HAP-1 (cell line): ENCODE data around the gene TCOF1.

Source experiments
- DNase-seq, 2 experiments: peaks; one replicate each; pipeline ENCODE4 v3.0.0-alpha.2; 2016 to 2020; ENCODE audit warnings: low spot score in 2 of 2
- H3K27me3 ChIP-seq: fragments of 250-450 bp; sonication (Bioruptor Pico); 2 replicates; pipeline ENCODE4 v1.5.1; 2020; ENCODE audit warnings: low read depth, mild to moderate bottlenecking, moderate library complexity
- H3K36me3 ChIP-seq: fragments of 250-450 bp; sonication (Bioruptor Pico); replicated peaks from 2 replicates; pipeline ENCODE4 v1.5.1; 2020; ENCODE audit warnings: mild to moderate bottlenecking
- H3K4me1 ChIP-seq: fragments of 250-450 bp; sonication (Bioruptor Pico); 2 replicates; pipeline ENCODE4 v1.5.1; 2020; ENCODE audit warnings: mild to moderate bottlenecking
- H3K4me3 ChIP-seq: fragments of 250-450 bp; sonication (Bioruptor Pico); 2 replicates; pipeline ENCODE4 v1.5.1; 2020; ENCODE audit warnings: mild to moderate bottlenecking, moderate library complexity
- H3K9me3 ChIP-seq: fragments of 250-450 bp; sonication (Bioruptor Pico); 2 replicates; pipeline ENCODE4 v1.5.1; 2020; ENCODE audit warnings: mild to moderate bottlenecking, moderate library complexity
- in situ Hi-C: fragments of 300-500 bp; cut with MboI; formaldehyde crosslinking; loops from 3 replicates; pipeline ENCODE4 v1.14.3; 2020; ENCODE audit warnings: low sequenced_read_pairs, inconsistent platforms, mixed read lengths

Gene TCOF1

DNA sequence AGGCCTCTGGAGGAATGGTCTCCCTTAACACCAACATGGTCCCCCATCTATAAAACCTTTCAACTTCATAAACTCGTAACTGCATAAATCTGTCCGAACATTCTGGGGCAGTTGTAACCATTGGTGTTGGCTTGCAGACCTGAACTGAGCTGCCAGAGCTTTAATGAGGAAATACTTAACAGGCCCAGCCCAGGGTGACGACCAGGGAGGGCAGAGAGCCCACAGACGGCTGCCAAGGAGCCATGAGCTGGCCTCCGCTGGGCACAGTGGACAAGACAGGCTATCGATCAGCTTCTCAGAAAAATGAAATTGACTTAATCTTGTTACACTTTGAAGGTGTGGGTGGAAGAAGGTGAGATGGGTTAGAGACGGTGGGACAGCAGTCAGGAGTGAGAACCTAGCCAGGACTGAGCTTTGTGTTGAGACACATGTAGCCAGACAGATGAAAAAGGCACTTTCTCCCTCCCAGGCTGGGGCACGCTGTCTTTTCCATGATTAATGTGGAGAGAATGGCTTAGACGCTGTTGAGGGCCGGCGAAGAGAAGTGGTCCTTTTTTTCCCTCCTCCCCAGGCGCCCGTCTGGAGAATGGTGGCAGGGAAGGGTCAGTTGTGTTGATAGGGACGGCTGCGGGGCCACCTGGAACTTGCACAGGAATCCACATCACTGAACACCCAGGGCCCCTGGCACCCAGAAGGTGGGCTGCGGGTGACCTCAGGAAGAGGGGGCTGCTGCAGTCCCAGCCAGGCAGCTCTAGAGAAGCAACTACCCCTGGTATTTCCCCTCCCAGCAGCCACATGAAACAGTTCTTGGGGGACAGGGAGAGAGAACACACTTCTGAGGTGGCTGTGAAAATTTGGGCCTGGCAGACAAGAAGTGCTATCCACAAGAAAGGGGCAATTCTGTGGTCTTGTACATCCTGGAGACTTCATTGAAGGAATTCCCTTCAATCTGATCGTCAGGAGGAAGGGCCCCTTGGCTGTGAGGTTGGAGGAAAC lies 27.3 kb upstream of the TCOF1 start:
- no peaks in the 10 kb centered on the region for H3K27me3 ChIP-seq
- H3K36me3 ChIP-seq, result no peaks in the 10 kb centered on the region
- no peak overlapping the region for H3K4me3 ChIP-seq
- in situ Hi-C loops, result no loop called here
- no peaks in the 10 kb centered on the region for H3K9me3 ChIP-seq
- peaks cover 7% of the 10 kb centered on the region for H3K4me1 ChIP-seq
- no peak for DNase-seq

DNA sequence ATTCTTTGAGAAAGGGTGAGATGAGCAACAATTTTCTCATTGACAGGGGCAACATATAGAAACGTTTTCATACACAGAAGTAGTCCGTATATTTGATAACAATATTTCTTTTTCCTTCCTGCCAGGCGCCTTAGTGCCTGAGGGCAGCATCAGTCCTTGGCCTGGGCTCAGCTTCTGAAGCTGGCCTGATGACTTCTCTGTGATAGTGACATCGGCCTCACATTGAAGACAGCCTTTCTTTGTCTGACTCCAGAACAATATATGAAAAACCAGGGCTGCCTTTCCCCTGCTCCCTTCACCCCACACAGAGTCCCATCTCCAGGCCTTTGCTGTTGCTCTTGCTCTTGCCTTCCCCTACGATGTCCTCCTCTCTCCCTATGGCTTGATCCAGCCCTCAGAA lies 24.1 kb upstream of the TCOF1 start:
- no peak overlapping the region for H3K4me3 ChIP-seq
- no peak for DNase-seq
- no peaks in the 10 kb centered on the region for H3K36me3 ChIP-seq
- in situ Hi-C loops, result no loop called here
- H3K4me1 ChIP-seq, result no peaks in the 10 kb centered on the region
- no peaks in the 10 kb centered on the region for H3K9me3 ChIP-seq
- H3K27me3 ChIP-seq, result no peaks in the 10 kb centered on the region

DNA sequence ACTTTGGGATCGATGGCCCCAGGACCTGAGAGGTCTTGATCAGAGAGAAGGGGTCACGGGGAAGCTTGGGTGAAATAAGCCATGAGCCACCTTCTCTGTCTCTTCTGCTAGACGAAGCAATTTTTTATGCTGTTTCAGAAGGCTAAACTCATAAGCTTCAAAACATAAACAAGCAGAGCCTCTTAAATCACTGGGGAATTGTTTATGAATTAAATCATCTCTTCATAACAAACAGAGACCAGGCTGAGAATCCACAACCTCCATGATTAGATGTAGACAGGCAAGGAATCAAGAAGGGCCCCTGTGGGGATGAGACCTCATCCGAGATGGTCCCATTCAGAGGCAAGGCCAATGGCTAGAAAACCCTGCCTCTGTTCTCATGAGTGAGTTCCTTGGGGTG lies 21.7 kb upstream of the TCOF1 start:
- H3K36me3 ChIP-seq, result no peaks in the 10 kb centered on the region
- no peaks in the 10 kb centered on the region for H3K4me1 ChIP-seq
- no peak for DNase-seq
- no peak overlapping the region for H3K4me3 ChIP-seq
- H3K9me3 ChIP-seq, result no peaks in the 10 kb centered on the region
- no peaks in the 10 kb centered on the region for H3K27me3 ChIP-seq
- in situ Hi-C loops, result no loop called here

DNA sequence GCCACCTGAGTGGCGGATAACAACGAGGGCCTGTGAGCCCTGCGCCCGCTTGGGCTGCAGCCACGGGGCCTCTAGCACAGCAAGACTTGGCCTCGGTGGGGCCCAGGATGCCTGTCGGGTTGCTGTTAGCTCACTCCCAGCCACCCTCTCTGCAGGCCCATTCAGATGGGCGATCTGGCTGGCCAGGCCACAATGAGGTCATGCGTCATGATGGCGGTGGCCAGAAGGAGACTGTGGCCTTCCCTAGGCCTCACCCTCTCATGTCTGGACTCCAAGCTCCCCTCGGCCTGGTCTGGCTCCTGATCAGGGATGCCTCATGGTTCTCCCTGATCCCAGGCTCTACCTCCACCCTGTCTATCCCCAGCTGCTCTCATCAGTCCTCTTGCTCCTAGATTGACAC lies 19.0 kb upstream of the TCOF1 start:
- Histone ChIP-seq H3K27me3 (no peaks in the 10 kb centered on the region), H3K36me3 (no peaks in the 10 kb centered on the region), H3K9me3 (no peaks in the 10 kb centered on the region), H3K4me1 (no peaks in the 10 kb centered on the region; the same call in 1 of the 2 replicates), H3K4me3 (no peak overlapping the region)
- in situ Hi-C loops, result no loop called here
- no peak for DNase-seq

DNA sequence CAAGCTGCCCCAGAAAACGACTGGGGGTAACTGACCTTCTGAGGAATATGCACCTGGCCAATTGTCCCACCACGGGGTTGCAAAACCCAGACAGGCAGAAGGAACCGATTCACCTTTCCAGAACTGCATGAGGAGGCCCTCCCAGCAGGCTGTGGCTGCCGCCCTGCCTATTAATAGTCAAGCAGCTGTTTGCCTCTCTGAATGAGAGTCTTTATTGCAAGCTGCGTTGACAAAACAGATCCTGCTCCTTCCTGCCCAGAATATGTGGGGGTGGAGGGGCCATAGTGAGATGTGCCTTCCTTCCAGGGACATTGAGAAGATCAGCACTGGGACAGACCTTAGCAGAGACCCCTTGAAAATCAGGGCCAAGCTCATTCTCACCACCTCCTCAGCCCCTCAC lies 18.3 kb upstream of the TCOF1 start:
- in situ Hi-C loops, result no loop called here
- Histone ChIP-seq H3K4me1 (no peaks in the 10 kb centered on the region; the same call in 1 of the 2 replicates), H3K36me3 (no peaks in the 10 kb centered on the region), H3K9me3 (no peaks in the 10 kb centered on the region), H3K27me3 (no peaks in the 10 kb centered on the region), H3K4me3 (no peak overlapping the region)
- DNase-seq, result no peak

DNA sequence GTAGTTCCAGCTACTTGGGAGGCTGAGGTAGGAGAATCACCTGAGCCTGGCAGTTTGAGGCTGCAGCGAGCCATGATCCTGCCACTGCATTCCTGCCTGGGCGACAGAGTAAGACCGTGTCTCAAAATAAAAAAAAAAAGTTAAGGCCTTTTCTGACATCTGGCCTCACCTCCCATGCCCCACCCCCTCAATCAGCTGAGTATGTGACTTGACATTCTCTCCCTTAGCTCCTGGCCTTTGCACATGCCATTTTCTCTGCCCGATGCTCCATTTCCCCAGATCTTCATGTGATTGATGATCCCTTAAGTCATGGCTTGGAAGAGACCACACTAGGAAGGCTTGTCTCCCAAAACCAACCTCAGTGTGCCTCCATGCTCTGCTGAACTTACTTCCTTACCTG lies 17.7 kb upstream of the TCOF1 start:
- Histone ChIP-seq H3K36me3 (no peaks in the 10 kb centered on the region), H3K4me1 (no peaks in the 10 kb centered on the region; the same call in 1 of the 2 replicates), H3K9me3 (no peaks in the 10 kb centered on the region), H3K27me3 (no peaks in the 10 kb centered on the region), H3K4me3 (no peak overlapping the region)
- no peak for DNase-seq
- in situ Hi-C loops, result no loop called here

DNA sequence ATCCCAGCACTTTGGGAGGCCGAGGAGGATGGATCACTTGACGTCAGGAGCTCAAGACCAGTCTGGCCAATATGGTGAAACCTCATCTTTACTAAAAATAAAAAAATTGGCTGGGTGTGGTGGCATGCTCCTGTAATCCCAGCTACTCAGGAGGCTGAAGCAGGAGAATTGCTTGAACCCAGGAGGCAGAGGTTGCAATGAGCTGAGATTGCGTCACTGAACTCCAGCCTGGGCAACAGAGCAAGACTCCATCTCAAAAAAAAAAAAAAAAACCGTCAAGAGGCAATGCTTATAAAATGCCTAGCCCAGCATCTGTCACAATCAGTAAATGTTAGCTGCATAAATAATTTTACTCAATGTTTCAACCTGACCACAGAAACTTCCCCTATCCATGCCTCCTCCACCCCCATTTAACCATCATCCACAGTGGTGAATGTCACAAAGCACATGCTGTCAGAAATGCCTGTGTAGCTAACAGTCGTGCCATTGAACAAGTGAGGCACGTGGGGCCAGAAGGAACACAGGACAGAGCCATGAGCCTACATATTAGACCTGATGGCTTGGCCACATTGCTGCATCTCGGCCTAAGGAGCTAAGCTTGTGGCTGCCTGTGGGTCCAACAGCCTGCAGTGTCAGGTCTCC lies 16.8 kb upstream of the TCOF1 start:
- Histone ChIP-seq H3K4me1 (no peaks in the 10 kb centered on the region; the same call in 1 of the 2 replicates), H3K36me3 (no peaks in the 10 kb centered on the region), H3K27me3 (no peaks in the 10 kb centered on the region), H3K4me3 (no peak overlapping the region), H3K9me3 (no peaks in the 10 kb centered on the region)
- in situ Hi-C loops, result no loop called here
- DNase-seq, result no peak

DNA sequence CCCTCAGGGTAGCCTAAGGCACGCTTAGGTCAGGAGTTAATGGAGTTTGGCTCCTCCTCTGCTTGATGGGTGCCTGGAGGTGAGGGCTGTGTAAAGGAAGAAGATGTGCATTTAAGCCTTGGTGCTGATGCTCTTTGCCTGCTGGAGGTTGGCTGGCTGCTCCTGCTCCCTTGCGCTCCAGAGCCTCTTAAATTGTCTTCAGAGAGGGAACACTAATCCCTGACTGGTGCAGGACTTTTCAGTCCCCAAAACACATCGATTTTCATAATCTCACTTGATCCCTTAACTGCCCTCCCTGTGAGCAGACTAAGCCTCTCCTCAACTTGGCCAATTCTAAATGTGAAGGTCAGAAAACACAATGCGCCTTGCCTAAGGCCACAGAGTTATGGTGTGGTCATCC lies 16.2 kb upstream of the TCOF1 start:
- no peaks in the 10 kb centered on the region for H3K27me3 ChIP-seq
- no peaks in the 10 kb centered on the region for H3K9me3 ChIP-seq
- no peaks in the 10 kb centered on the region; the same call in 1 of the 2 replicates for H3K4me1 ChIP-seq
- DNase-seq, result no peak
- H3K36me3 ChIP-seq, result no peaks in the 10 kb centered on the region
- in situ Hi-C loops, result no loop called here
- H3K4me3 ChIP-seq, result no peak overlapping the region

DNA sequence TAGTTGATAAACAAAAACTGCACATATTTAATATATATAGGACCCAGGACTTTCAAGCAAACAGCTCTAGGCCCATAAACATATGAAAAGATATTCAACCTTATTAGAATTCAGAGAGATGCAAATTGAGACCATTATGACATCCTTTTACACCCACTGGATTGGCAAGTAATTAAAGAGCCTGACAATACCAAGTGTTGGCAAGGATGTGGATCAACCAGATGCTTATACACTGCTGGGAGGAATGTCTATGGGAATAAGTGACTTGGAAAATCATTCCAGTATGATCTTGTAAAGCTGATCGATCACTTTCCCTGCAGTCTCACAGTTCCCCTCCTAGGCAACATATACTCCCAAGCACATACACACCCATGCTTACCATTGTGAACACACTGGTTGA lies 15.5 kb upstream of the TCOF1 start:
- H3K9me3 ChIP-seq, result no peaks in the 10 kb centered on the region
- no peaks in the 10 kb centered on the region for H3K36me3 ChIP-seq
- in situ Hi-C loops, result no loop called here
- H3K27me3 ChIP-seq, result no peaks in the 10 kb centered on the region
- peaks cover 5% of the 10 kb centered on the region for H3K4me1 ChIP-seq
- H3K4me3 ChIP-seq, result no peak overlapping the region
- DNase-seq, result no peak

DNA sequence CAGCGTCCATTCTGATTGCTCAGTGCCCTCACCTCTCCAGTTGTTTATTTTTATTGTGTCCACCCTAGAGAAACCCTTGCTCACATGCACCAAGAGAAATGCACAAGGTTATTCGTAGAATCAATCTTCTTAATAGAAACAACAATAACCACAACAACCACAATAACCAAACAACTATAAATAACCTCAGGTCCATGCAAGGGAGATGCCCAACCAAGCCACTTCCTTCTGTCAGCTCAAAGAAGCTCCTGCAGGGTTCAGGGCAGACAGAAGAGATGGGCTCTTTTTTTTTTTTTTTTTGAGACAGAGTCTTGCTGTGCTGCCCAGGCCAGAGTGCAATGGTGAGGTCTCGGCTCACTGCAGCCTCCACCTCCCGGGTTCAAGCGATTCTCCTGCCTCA lies 14.9 kb upstream of the TCOF1 start:
- Histone ChIP-seq H3K9me3 (no peaks in the 10 kb centered on the region), H3K36me3 (no peaks in the 10 kb centered on the region), H3K4me1 (peaks cover 8% of the 10 kb centered on the region), H3K4me3 (no peak overlapping the region), H3K27me3 (no peaks in the 10 kb centered on the region)
- DNase-seq, result no peak
- in situ Hi-C loops, result no loop called here

DNA sequence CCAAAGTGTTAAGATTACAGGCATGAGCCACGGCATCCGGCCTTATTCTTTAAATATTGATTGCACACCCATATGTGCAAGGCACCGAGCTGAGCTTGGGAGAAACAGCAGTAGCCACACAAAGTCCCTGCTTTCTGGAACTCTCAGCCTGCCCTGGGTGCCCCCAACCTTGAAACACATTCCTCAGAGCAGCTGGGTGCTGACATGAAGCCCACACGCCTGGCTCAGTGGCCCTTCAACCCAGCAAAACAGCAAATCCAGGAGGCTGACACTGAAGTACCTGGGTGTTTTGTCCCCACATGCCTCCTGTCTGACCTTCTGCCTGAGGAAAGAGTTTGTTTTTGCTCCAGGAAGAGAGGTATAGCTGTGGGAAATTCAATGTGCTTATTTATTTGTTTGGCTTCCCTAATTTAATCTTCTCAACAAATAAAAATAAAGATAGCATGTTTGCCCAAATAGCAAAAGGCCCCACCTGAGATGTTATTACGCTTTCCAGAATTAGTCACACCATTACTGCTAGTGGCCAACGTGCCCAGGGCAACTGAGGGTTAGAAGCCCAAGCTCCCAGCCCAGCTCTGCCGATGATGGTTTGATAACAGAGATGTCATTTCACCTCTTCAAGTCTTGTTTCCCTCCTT lies 13.4 kb upstream of the TCOF1 start:
- H3K4me1 ChIP-seq, result peaks cover 13% of the 10 kb centered on the region
- H3K27me3 ChIP-seq, result no peaks in the 10 kb centered on the region
- H3K9me3 ChIP-seq, result no peaks in the 10 kb centered on the region
- H3K4me3 ChIP-seq, result no peak overlapping the region
- no peaks in the 10 kb centered on the region for H3K36me3 ChIP-seq
- in situ Hi-C loops, result no loop called here
- DNase-seq, result no peak

DNA sequence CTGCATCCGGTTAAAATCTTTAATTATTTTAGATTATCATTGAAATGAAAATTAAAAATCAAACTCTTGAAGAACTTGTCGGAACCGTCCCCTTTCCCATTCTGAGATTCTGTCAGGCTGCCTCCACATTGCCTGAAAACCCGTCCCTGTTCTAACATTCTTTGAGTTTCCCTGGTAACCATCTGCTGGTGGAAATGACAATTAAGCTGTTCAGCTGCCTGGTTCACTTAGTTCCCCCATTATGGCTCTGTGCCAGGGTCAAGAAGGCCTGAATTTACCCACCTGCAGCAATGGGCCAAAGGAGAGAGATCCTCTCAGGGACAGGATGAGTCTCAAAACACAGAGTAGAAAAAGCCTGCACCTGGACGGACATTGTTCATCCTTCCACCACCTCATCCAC lies 11.8 kb upstream of the TCOF1 start:
- DNase-seq, result peak; percentile 37 to 39
- Histone ChIP-seq H3K27me3 (no peaks in the 10 kb centered on the region), H3K36me3 (no peaks in the 10 kb centered on the region), H3K9me3 (no peaks in the 10 kb centered on the region), H3K4me1 (peaks cover 13% of the 10 kb centered on the region), H3K4me3 (no peak overlapping the region)
- in situ Hi-C loops, result no loop called here

DNA sequence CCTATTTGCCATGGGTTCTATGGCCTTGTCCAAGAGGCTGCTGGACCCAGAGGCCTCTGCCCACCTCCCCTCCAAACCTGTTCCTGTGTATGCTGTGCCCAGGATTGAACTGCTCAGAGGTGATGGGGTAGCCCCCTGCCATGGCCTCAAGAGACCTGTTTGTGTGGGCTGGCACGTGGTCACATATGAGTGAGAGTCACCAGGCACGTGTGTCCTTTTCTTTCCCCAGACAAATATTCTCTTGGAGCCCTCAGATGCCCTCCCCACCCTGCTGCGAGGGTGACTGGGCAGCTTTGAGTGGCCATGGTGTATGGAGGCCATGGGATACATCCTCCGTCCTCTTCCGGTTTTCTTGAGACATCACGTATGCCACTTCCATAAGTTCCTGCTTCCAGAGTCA lies 10.9 kb upstream of the TCOF1 start:
- H3K4me3 ChIP-seq, result no peak overlapping the region
- H3K36me3 ChIP-seq, result no peaks in the 10 kb centered on the region
- no peaks in the 10 kb centered on the region for H3K9me3 ChIP-seq
- H3K27me3 ChIP-seq, result no peaks in the 10 kb centered on the region
- in situ Hi-C loops, result no loop called here
- DNase-seq, result no peak
- peaks cover 13% of the 10 kb centered on the region for H3K4me1 ChIP-seq

DNA sequence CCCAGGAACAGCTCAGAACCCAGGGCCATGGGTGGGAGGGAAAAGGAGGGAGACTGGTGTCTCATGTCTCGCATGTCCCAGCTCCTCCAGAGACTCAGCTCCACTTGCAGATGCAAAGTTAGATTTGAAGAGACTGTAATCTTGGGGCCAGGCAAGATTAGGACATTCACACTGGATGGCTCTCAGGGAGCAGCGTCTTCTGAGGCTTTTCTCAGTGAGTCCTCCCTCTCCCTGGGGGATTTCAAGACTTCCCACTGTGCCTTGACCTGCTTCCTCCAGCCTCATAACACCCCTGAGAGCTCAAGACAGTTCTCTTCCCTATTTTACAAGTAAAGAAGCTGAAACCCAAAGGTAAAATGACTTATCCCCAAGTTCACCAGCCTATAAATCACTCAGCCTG lies 10.5 kb upstream of the TCOF1 start:
- no peak for DNase-seq
- in situ Hi-C loops, result no loop called here
- Histone ChIP-seq H3K9me3 (no peaks in the 10 kb centered on the region), H3K36me3 (no peaks in the 10 kb centered on the region), H3K4me1 (peaks cover 13% of the 10 kb centered on the region), H3K4me3 (no peak overlapping the region), H3K27me3 (no peaks in the 10 kb centered on the region)
